Activated CD4-positive, alpha-beta T cell treated with anti-CD3 and anti-CD28 coated beads for 24 hours (primary cell): Measurements from ENCODE around the gene KCNJ10.

Experiments used
- DNase-seq, 2 donors: peaks; one replicate each; pipeline ENCODE4 v3.0.0-alpha.2; 2020; ENCODE audit warnings: low read depth in 2 of 2

The KCNJ10 gene

GRCh38 chr1:160099716-160100375, 29.9 kb upstream of the KCNJ10 start:
- DNase-seq = no peak

GRCh38 chr1:160098852-160099561, 29.0 kb upstream of the KCNJ10 start:
- DNase-seq = peak; percentile 98 to 99

GRCh38 chr1:160097911-160098851, 28.2 kb upstream of the KCNJ10 start, which contains the start of gene IGSF8:
Gene IGSF8, minus strand, starts transcription at chr1:160098619. Its CDS starts 147 bp downstream, at chr1:160098472.
- DNase-seq = peak; percentile 88 to 91

- no peak for DNase-seq
Observed at GRCh38 chr1:160097151-160097910, 27.4 kb upstream of the KCNJ10 start.

- DNase-seq = no peak
Observed at GRCh38 chr1:160096274-160097116, 26.5 kb upstream of the KCNJ10 start.

- no peak for DNase-seq
Observed at GRCh38 chr1:160095382-160096105, 25.6 kb upstream of the KCNJ10 start.

- DNase-seq = no peak
Observed at GRCh38 chr1:160094806-160095205, 24.8 kb upstream of the KCNJ10 start.

- DNase-seq = no peak
Observed at GRCh38 chr1:160094291-160094625, 24.3 kb upstream of the KCNJ10 start.

- DNase-seq = no peak
Observed at GRCh38 chr1:160093624-160094290, 23.8 kb upstream of the KCNJ10 start.

- DNase-seq = no peak
Observed at GRCh38 chr1:160093069-160093395, 23.1 kb upstream of the KCNJ10 start.

GRCh38 chr1:160092366-160093068, 22.6 kb upstream of the KCNJ10 start:
- no peak for DNase-seq

GRCh38 chr1:160091666-160092223, 21.8 kb upstream of the KCNJ10 start:
- no peak for DNase-seq

GRCh38 chr1:160090760-160091159, 20.8 kb upstream of the KCNJ10 start:
- no peak for DNase-seq

- DNase-seq = no peak
Observed at GRCh38 chr1:160089883-160090282, 19.9 kb upstream of the KCNJ10 start.

- DNase-seq = no peak
Observed at GRCh38 chr1:160087118-160087662, 17.2 kb upstream of the KCNJ10 start.

- no peak for DNase-seq
Observed at GRCh38 chr1:160086456-160086892, 16.5 kb upstream of the KCNJ10 start.

GRCh38 chr1:160085686-160086455, 15.9 kb upstream of the KCNJ10 start:
- DNase-seq = peak; percentile 64 to 76
